IMR-90 (cell line): ENCODE results near the gene ASTN2. TPM values are rescaled to one million over a fixed set of nuclear protein-coding genes. Genes with fewer than 3 reads are reported as not detected.

Experiments
- ATAC-seq: fragments of 200-7000 bp; cut with Tn5 transposase; 2 replicates; pipeline ENCODE4 v1.9.1; 2020; ENCODE audit warnings: low read depth, mild to moderate bottlenecking, moderate library complexity
- BruUV-seq: library from RNA; stranded (reverse); fragments of 400-500 nt; replicated peaks from 2 replicates; lab custom pipeline; 2021; lab: Mats Ljungman, UMichigan
- CTCF ChIA-PET: fragments of 300-600 bp; formaldehyde crosslinking; extraction: SDS; loops from one replicate; lab custom pipeline; 2021; ENCODE audit warnings: antibody characterized with exemption; lab: Yijun Ruan, JAX
- POLR2A ChIA-PET: fragments of 300-600 bp; sonication (Branson Sonifier 250); formaldehyde crosslinking; loops from one replicate; lab custom pipeline; 2022; ENCODE audit warnings: antibody characterized with exemption; ENCODE audit not compliant: unreplicated experiment; lab: Charles Lee
- DNase-seq: peaks from one replicate; pipeline ENCODE4 v3.0.0; 2013
- H2AFZ ChIP-seq: replicated peaks from 2 replicates; pipeline ENCODE3; 2013; ENCODE audit warnings: low read length, mild to moderate bottlenecking; ENCODE audit not compliant: poor library complexity
- H2AK5ac ChIP-seq: 2 replicates; pipeline ENCODE4 v1.6.1; 2013; ENCODE audit warnings: low read depth, low read length, inconsistent platforms
- H2AK9ac ChIP-seq: replicated peaks from 2 replicates; pipeline ENCODE3; 2013; ENCODE audit warnings: mild to moderate bottlenecking, low read depth, low read length, moderate library complexity; ENCODE audit not compliant: poor library complexity
- H2BK120ac ChIP-seq: 2 replicates; pipeline ENCODE4 v1.6.1; 2013; ENCODE audit warnings: low read depth, low read length, inconsistent platforms
- H2BK15ac ChIP-seq: 3 replicates; pipeline ENCODE4 v1.6.1; 2013; ENCODE audit warnings: low read depth, low read length, inconsistent platforms
- H2BK20ac ChIP-seq: 2 replicates; pipeline ENCODE4 v1.6.1; 2013; ENCODE audit warnings: low read depth, mild to moderate bottlenecking, inconsistent platforms, low read length, moderate library complexity
- H2BK5ac ChIP-seq: 2 replicates; pipeline ENCODE4 v1.6.1; 2013; ENCODE audit warnings: mild to moderate bottlenecking, low read depth, low read length, inconsistent platforms; ENCODE audit not compliant: poor library complexity, severe bottlenecking
- H3K14ac ChIP-seq: replicated peaks from 2 replicates; pipeline ENCODE4 v1.6.1; 2013; ENCODE audit warnings: low read depth, low read length, inconsistent platforms
- H3K18ac ChIP-seq: 2 replicates; pipeline ENCODE4 v1.6.1; 2013; ENCODE audit warnings: low read depth, low read length, control low read depth
- H3K23ac ChIP-seq: 2 replicates; pipeline ENCODE4 v1.6.1; 2013; ENCODE audit warnings: low read depth, low read length, inconsistent platforms
- H3K27ac ChIP-seq: 2 replicates; pipeline ENCODE4 v1.5.1; 2013; ENCODE audit warnings: mild to moderate bottlenecking, control low read depth, low read length; ENCODE audit not compliant: insufficient read depth
- H3K27me3 ChIP-seq: 2 replicates; pipeline ENCODE4 v1.6.1; 2013; ENCODE audit warnings: low read length; ENCODE audit not compliant: control insufficient read depth, insufficient read depth
- H3K36me3 ChIP-seq: 2 replicates; pipeline ENCODE4 v1.6.1; 2013; ENCODE audit warnings: low read length, mixed read lengths; ENCODE audit not compliant: control insufficient read depth, insufficient read depth
- H3K4ac ChIP-seq: 2 replicates; pipeline ENCODE4 v1.6.1; 2013; ENCODE audit warnings: low read depth, low read length, inconsistent platforms
- H3K4me1 ChIP-seq: 2 replicates; pipeline ENCODE4 v1.6.1; 2013; ENCODE audit warnings: low read length, mixed read lengths; ENCODE audit not compliant: control insufficient read depth, insufficient read depth
- H3K4me2 ChIP-seq: 2 replicates; pipeline ENCODE4 v1.6.1; 2013; ENCODE audit warnings: low read depth, mild to moderate bottlenecking, control low read depth, low read length, moderate library complexity
- H3K4me3 ChIP-seq: 2 replicates; pipeline ENCODE4 v1.5.1; 2013; ENCODE audit warnings: low read depth, mild to moderate bottlenecking, control low read depth, low read length, moderate library complexity; ENCODE audit not compliant: insufficient read depth
- H3K56ac ChIP-seq: 2 replicates; pipeline ENCODE4 v1.6.1; 2013; ENCODE audit warnings: low read length, inconsistent platforms; ENCODE audit not compliant: insufficient read depth; ENCODE audit errors: extremely low read depth
- H3K79me1 ChIP-seq, 2 experiments: 2 replicates each; pipeline ENCODE4 v1.6.1; 2013; ENCODE audit warnings: low read length in 2 of 2, inconsistent platforms in 1 of 2, low read depth in 1 of 2
- H3K9ac ChIP-seq: 2 replicates; pipeline ENCODE4 v1.6.1; 2013; ENCODE audit warnings: low read depth, low read length, control low read depth
- H3K9me1 ChIP-seq: 2 replicates; pipeline ENCODE4 v1.6.1; 2013; ENCODE audit warnings: low read length, inconsistent platforms; ENCODE audit not compliant: insufficient read depth
- H3K9me3 ChIP-seq: 2 replicates; pipeline ENCODE4 v1.6.1; 2013; ENCODE audit warnings: low read length; ENCODE audit not compliant: control insufficient read depth, insufficient read depth
- H4K20me1 ChIP-seq: 2 replicates; pipeline ENCODE4 v1.6.1; 2013; ENCODE audit warnings: low read length, inconsistent platforms; ENCODE audit not compliant: insufficient read depth
- H4K5ac ChIP-seq: 2 replicates; pipeline ENCODE4 v1.6.1; 2013; ENCODE audit warnings: mild to moderate bottlenecking, low read depth, low read length, control low read depth
- H4K8ac ChIP-seq, 2 experiments: 2 replicates each; pipeline ENCODE4 v1.6.1; 2013; ENCODE audit warnings: low read depth in 2 of 2, low read length in 2 of 2, control low read depth in 1 of 2, inconsistent platforms in 1 of 2
- H4K91ac ChIP-seq: 2 replicates; pipeline ENCODE4 v1.6.1; 2013; ENCODE audit warnings: low read depth, low read length, inconsistent platforms; ENCODE audit not compliant: insufficient read depth
- BHLHE40 ChIP-seq: fragments of 150-350 bp; IDR thresholded peaks from 2 replicates; pipeline ENCODE4 v1.6.1; 2016; ENCODE audit warnings: mild to moderate bottlenecking, low read depth, low read length
- CEBPB ChIP-seq: IDR thresholded peaks from 2 replicates; pipeline ENCODE4 v1.6.1; 2012; ENCODE audit warnings: low read depth, low read length, improper control_type of control experiment
- CHD1 ChIP-seq: IDR thresholded peaks from 2 replicates; pipeline ENCODE4 v1.6.1; 2012; ENCODE audit warnings: low read depth, low read length, improper control_type of control experiment
- FOS ChIP-seq: fragments of 150-350 bp; IDR thresholded peaks from 2 replicates; pipeline ENCODE4 v1.6.1; 2016; ENCODE audit warnings: low read depth, low read length
- MAFK ChIP-seq: IDR thresholded peaks from 2 replicates; pipeline ENCODE4 v1.6.1; 2012; ENCODE audit warnings: low read depth, low read length, improper control_type of control experiment
- MAZ ChIP-seq: IDR thresholded peaks from 2 replicates; pipeline ENCODE4 v1.6.1; 2012; ENCODE audit warnings: low read depth, mild to moderate bottlenecking, low read length, improper control_type of control experiment, moderate library complexity, borderline replicate concordance
- MXI1 ChIP-seq: IDR thresholded peaks from 2 replicates; pipeline ENCODE4 v1.6.1; 2012; ENCODE audit warnings: low read depth, mild to moderate bottlenecking, low read length, moderate library complexity, borderline replicate concordance
- NFE2L2 ChIP-seq: fragments of 150-350 bp; IDR thresholded peaks from 2 replicates; pipeline ENCODE4 v1.6.1; 2016; ENCODE audit warnings: low read depth, mild to moderate bottlenecking, low read length
- POLR2A ChIP-seq: IDR thresholded peaks from 2 replicates; pipeline ENCODE4 v1.6.1; 2012; ENCODE audit warnings: mild to moderate bottlenecking, low read depth, low read length
- RAD21 ChIP-seq: IDR thresholded peaks from 2 replicates; pipeline ENCODE4 v1.6.1; 2012; ENCODE audit warnings: low read length, improper control_type of control experiment
- RCOR1 ChIP-seq: IDR thresholded peaks from 2 replicates; pipeline ENCODE4 v1.6.1; 2012; ENCODE audit warnings: mild to moderate bottlenecking, low read length, improper control_type of control experiment; ENCODE audit not compliant: insufficient replicate concordance
- RFX5 ChIP-seq: IDR thresholded peaks from 2 replicates; pipeline ENCODE4 v1.8.0; 2012; ENCODE audit warnings: low read depth, mild to moderate bottlenecking, low read length, moderate library complexity
- SMC3 ChIP-seq: fragments of 150-350 bp; IDR thresholded peaks from 2 replicates; pipeline ENCODE4 v1.6.1; 2016; ENCODE audit warnings: low read depth, mild to moderate bottlenecking, antibody characterized with exemption, low read length, moderate library complexity
- WGBS, 2 experiments: methylation state at CpG; one replicate each; pipeline versions ENCODE4 v1.1.5 to v1.1.7; 2013; ENCODE audit warnings: missing lambda C conversion rate in 2 of 2; ENCODE audit not compliant: insufficient read length in 1 of 2; ENCODE audit errors: extremely low coverage in 2 of 2; 5-methylcytosine and 5-hydroxymethylcytosine counted together
- dilution Hi-C: fragments of 300-500 bp; cut with HindIII; formaldehyde crosslinking; loops from one replicate; pipeline ENCODE4 v1.14.3; 2018; ENCODE audit warnings: low sequenced_read_pairs; ENCODE audit not compliant: unreplicated experiment
- in situ Hi-C: fragments of 300-500 bp; cut with MboI; formaldehyde crosslinking; loops from 3 replicates; pipeline ENCODE4 v1.14.3; 2019; ENCODE audit warnings: low sequenced_read_pairs, inconsistent platforms, mixed read lengths
- intact Hi-C: fragments of 100-400 bp; cut with micrococcal nuclease; formaldehyde crosslinking; loops from 2 replicates; pipeline ENCODE4 v1.10.0; 2022
- polyA plus RNA-seq, 3 experiments: library from polyadenylated mRNA; depleted of rRNA; stranded (reverse); fragments of >200 nt; gene quantifications; 2 replicates each; pipeline ENCODE4 v1.2.3, GENCODE V29; 2012; ENCODE audit warnings: low replicate concordance in 1 of 3
- total RNA-seq: library from RNA; depleted of rRNA; stranded (reverse); fragments of >200 nt; gene quantifications from 2 replicates; pipeline ENCODE4 v1.2.3, GENCODE V29; 2012
- TF ChIP-seq, protein P1 (sequence below): conservative IDR thresholded peaks from 2 replicates; pipeline ENCODE4 v1.5.1; 2012; ENCODE audit warnings: mild to moderate bottlenecking, low read depth, low read length, improper control_type of control experiment
- TF ChIP-seq, protein P2 (sequence below): fragments of 150-350 bp; IDR thresholded peaks from 2 replicates; pipeline ENCODE4 v1.6.1; 2016; ENCODE audit warnings: low read depth, mild to moderate bottlenecking, low read length, moderate library complexity, borderline replicate concordance
- TF ChIP-seq, protein P3 (sequence below): fragments of 150-350 bp; IDR thresholded peaks from 2 replicates; pipeline ENCODE4 v1.6.1; 2017; ENCODE audit warnings: mild to moderate bottlenecking, antibody characterized with exemption, low read length, low read depth

ASTN2 gene
- total and polyA plus RNA-seq, 2 of the 4 experiments (the other 2 are of a cell fraction) = 3.8 to 6.8 TPM

DNA sequence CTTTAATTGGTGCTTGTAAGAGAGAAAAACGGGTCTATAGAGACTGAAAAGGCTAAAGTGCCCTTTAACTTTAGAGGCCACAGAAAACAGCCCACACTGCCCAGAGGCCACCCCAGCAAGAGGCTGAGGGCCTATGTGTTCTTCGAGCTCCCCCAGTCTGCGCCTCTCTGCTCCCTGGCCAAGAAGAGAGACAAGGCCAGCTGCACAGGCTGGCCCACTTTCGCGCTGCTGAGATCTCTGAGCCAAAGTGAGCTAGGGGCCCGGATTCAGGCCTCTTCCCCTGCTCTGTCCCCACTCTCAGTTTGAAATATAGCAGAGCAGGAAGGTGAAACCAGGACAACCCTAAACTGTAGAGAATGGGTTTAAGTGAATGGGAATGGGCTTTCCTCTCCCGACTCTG is 859.7 kb downstream of the ASTN2 start:
- H3K18ac ChIP-seq = no peak overlapping the region
- no peak overlapping the region for H3K4ac ChIP-seq
- H3K27me3 ChIP-seq = no peaks in the 10 kb centered on the region; the same call in 1 of the 2 replicates
- H3K56ac ChIP-seq = no peak overlapping the region
- H2BK5ac ChIP-seq = no peak overlapping the region
- H3K4me1 ChIP-seq = peaks cover 4% of the 10 kb centered on the region; the same call in 1 of the 2 replicates
- POLR2A ChIA-PET = no interaction called here
- no peak overlapping the region for H3K4me3 ChIP-seq
- no peak overlapping the region for H3K14ac ChIP-seq
- H3K36me3 ChIP-seq = no peaks in the 10 kb centered on the region
- in situ Hi-C loops (no loop called here), intact Hi-C loops (no loop called here), dilution Hi-C loops (no loop called here)
- H4K5ac ChIP-seq = no peak overlapping the region
- H4K8ac ChIP-seq = no peak overlapping the region
- no peaks in the 10 kb centered on the region; the same call in 1 of the 2 replicates for H3K9me1 ChIP-seq
- no peak overlapping the region for H2BK20ac ChIP-seq
- no peaks in the 10 kb centered on the region for H4K20me1 ChIP-seq
- H3K4me2 ChIP-seq = no peak overlapping the region
- no peak overlapping the region for H2BK120ac ChIP-seq
- H2AK9ac ChIP-seq = no peak overlapping the region
- no TSS peak for BruUV-seq
- no peak overlapping the region for H3K27ac ChIP-seq
- no peak overlapping the region for H2BK15ac ChIP-seq
- no peaks in the 10 kb centered on the region for H3K79me1 ChIP-seq
- ATAC-seq (no peak), DNase-seq (no peak)
- H3K9ac ChIP-seq = no peak overlapping the region
- no peak overlapping the region for H3K23ac ChIP-seq
- CTCF ChIA-PET = no interaction called here
- no peak overlapping the region for H4K91ac ChIP-seq
- no peaks in the 10 kb centered on the region for H3K9me3 ChIP-seq
- TF ChIP-seq MXI1 = no peak
- TF ChIP-seq BHLHE40 = no peak
- no peak for TF ChIP-seq CHD1
- no peak for TF ChIP-seq FOS
- TF ChIP-seq, protein P1, sequence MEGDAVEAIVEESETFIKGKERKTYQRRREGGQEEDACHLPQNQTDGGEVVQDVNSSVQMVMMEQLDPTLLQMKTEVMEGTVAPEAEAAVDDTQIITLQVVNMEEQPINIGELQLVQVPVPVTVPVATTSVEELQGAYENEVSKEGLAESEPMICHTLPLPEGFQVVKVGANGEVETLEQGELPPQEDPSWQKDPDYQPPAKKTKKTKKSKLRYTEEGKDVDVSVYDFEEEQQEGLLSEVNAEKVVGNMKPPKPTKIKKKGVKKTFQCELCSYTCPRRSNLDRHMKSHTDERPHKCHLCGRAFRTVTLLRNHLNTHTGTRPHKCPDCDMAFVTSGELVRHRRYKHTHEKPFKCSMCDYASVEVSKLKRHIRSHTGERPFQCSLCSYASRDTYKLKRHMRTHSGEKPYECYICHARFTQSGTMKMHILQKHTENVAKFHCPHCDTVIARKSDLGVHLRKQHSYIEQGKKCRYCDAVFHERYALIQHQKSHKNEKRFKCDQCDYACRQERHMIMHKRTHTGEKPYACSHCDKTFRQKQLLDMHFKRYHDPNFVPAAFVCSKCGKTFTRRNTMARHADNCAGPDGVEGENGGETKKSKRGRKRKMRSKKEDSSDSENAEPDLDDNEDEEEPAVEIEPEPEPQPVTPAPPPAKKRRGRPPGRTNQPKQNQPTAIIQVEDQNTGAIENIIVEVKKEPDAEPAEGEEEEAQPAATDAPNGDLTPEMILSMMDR = no peak
- TF ChIP-seq POLR2A = no peak
- no peak for TF ChIP-seq MAZ
- TF ChIP-seq CEBPB = no peak
- TF ChIP-seq RFX5 = no peak
- TF ChIP-seq SMC3 = no peak
- TF ChIP-seq RCOR1 = no peak
- TF ChIP-seq NFE2L2 = no peak
- no peak for TF ChIP-seq MAFK
- TF ChIP-seq RAD21 = no peak
- TF ChIP-seq, protein P2, sequence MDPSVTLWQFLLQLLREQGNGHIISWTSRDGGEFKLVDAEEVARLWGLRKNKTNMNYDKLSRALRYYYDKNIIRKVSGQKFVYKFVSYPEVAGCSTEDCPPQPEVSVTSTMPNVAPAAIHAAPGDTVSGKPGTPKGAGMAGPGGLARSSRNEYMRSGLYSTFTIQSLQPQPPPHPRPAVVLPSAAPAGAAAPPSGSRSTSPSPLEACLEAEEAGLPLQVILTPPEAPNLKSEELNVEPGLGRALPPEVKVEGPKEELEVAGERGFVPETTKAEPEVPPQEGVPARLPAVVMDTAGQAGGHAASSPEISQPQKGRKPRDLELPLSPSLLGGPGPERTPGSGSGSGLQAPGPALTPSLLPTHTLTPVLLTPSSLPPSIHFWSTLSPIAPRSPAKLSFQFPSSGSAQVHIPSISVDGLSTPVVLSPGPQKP = no peak
- TF ChIP-seq, protein P3, sequence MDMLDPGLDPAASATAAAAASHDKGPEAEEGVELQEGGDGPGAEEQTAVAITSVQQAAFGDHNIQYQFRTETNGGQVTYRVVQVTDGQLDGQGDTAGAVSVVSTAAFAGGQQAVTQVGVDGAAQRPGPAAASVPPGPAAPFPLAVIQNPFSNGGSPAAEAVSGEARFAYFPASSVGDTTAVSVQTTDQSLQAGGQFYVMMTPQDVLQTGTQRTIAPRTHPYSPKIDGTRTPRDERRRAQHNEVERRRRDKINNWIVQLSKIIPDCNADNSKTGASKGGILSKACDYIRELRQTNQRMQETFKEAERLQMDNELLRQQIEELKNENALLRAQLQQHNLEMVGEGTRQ = no peak
- H2AFZ ChIP-seq = peak overlapping the region; percentile 16
- WGBS, 2 experiments = 100% methylated on average over 1 of the region's 7 CpGs; no CpG with 5 or more reads in 1 of the 2 experiments
- H2AK5ac ChIP-seq = no peak overlapping the region
